ENCODE data around the gene PCTP.

The PCTP gene

DNA sequence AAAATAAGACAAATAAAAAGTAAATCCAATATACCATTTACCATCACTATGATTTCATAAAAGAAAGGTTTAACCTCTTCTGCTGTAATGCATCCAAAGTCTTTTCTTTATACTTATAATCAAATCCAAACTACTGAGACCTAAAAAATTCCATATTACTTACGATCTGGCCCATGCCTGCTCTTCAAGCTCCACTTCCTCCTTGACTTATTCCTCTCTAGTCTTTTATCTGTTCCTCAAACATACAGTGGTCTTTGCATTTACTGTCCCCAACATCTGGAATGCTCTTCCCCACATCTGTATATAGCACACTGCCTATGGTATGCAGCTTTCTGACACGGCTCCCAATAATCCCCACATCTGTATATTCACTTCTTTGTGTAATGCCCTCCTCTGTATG lies 33.8 kb downstream of the PCTP start:
- TF ChIP-seq CTCF (IDR thresholded peaks at IDR 0.05; ENCODE audit: low read length, missing control alignments) = no peak
- H3K4me3 ChIP-seq (replicated peaks; ENCODE audit: low read depth, low read length) = no peak overlapping the region
- no peak for DNase-seq (ENCODE audit: low read depth)

DNA sequence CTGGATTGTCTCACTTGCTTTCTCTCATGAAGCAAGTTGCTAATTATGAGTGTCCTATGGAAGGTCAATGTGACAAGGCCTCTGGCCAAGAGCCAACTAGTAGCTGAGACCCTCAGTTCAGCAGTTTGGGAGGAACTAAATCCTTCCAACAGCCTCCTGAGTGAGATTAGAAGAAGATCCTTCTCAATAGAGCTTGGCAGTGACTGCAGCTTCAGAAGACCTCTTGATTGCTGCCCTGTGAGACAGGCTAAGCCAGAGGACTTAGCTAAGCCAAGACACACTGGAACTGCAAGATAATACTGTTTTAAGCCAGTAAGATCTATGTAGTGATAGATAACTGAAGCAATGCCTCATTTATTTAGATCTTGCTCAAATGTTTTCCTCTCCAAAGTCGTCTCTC lies 34.3 kb downstream of the PCTP start:
- no peak overlapping the region for H3K4me3 ChIP-seq (replicated peaks; ENCODE audit: low read depth, low read length)
- no peak for TF ChIP-seq CTCF (IDR thresholded peaks at IDR 0.05; ENCODE audit: low read length, missing control alignments)
- no peak for DNase-seq (ENCODE audit: low read depth)

DNA sequence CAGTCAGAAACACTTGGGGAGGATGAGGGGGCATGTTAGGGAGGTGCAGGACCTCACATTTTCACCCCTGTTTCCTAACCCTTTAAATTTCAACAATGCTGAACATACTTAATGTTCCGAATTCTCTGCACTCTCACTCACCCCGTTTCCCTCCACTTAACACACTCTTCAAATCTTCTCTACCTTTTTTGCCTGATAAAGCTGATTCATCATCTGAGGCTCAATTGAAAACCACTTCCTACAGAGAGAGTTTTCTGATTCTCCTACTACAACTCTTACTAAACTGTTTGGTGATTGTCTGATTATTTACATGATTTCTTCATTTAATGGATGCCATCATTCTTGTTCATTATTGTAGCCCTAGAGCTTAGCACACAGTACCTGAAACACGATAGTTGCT lies 42.4 kb downstream of the PCTP start:
- no peak overlapping the region for H3K4me3 ChIP-seq (replicated peaks; ENCODE audit: low read depth, low read length)
- DNase-seq (ENCODE audit: low read depth) = no peak
- no peak for TF ChIP-seq CTCF (IDR thresholded peaks at IDR 0.05; ENCODE audit: low read length, missing control alignments)

GRCh38 chr17:55794725-55795482 lies 44.1 kb downstream of the PCTP start:
- DNase-seq (ENCODE audit: low read depth) = no peak
- no peak for TF ChIP-seq CTCF (IDR thresholded peaks at IDR 0.05; ENCODE audit: low read length, missing control alignments)
- H3K4me3 ChIP-seq (replicated peaks; ENCODE audit: low read depth, low read length) = no peak overlapping the region

DNA sequence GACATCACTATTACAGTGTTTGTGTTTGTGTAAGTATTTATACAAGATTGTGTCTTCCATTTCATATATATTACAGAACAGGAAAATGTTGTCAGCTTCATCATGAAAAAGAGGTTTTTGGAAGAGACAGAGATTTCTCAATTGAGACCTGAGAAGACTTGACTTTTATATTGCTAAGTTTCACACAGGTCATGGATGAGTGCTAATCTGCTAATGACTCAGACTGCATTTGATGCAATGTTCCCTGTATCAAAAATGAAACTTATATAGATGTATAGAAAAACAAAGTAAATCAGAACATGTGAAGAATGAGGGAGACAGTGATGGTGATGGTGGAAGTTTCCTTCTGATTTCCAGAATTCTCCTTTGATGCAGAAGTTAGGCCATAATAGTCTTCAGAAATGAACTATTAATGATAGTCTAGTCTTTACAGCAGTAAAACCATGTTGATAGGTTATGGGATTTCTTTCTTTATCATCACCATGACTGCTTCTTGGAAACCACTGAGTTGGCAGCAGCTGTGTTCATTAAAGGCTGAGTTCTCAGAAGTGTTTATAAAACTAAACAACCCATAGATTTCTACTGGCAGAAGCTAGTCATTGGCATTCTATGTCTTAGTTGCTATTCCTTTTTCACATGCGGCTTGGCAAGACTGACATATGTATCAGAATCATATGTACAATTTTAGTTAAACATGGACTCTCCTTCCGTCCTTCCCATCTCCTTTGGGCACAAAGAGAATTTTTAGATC lies 56.1 kb downstream of the PCTP start:
- no peak for DNase-seq (ENCODE audit: low read depth)
- TF ChIP-seq CTCF (IDR thresholded peaks at IDR 0.05; ENCODE audit: low read length, missing control alignments) = no peak
- H3K4me3 ChIP-seq (replicated peaks; ENCODE audit: low read depth, low read length) = no peak overlapping the region

GRCh38 chr17:55811536-55811935 lies 60.7 kb downstream of the PCTP start:
- no peak for TF ChIP-seq CTCF (IDR thresholded peaks at IDR 0.05; ENCODE audit: low read length, missing control alignments)
- DNase-seq (ENCODE audit: low read depth) = no peak
- H3K4me3 ChIP-seq (replicated peaks; ENCODE audit: low read depth, low read length) = no peak overlapping the region
